Retinal pigment epithelial cell (primary cell): Measurements from ENCODE around the gene CDHR1.

Experiments
- DNase-seq: peaks from one replicate; pipeline ENCODE4 v3.0.0-alpha.2; 2010; ENCODE audit warnings: low read depth
- H3K4me3 ChIP-seq: 2 replicates; pipeline ENCODE4 v1.5.1; 2011; ENCODE audit warnings: mild to moderate bottlenecking, low read length, control low read depth, moderate library complexity
- TF ChIP-seq, protein P1 (sequence below): conservative IDR thresholded peaks from 2 replicates; pipeline ENCODE4 v1.5.1; 2011; ENCODE audit warnings: low read depth, low read length, control low read depth, inconsistent platforms

The CDHR1 gene

DNA sequence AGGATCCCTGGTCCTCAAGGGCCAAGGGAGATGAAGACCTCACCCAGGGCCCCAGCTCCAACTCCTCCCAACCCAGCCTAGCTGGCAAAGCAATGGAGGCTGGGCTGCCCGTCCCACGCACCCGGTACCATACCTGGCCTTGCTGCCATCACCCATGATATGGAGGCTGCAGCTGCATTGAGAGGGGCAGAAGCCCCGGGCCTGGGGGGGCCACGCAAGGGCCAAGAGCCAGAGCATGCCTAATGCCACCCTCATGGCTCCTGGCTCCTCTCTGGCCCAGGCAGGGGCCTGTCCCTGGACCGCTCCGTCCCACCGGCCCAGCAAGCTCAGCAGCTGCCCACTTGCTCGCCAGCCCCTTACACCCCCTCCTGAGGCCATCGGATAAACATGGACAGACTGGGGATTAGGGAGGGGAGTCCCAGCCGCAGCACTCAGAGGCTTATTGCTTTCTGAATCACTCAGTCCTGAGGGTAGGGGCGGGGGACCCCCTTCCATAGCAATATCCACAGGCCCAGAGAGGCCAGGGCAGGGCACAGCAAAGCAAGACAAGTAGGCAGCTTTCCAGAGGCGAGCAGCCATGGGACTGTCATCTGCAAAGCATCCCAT is 47.0 kb downstream of the CDHR1 start, which contains the start of gene LRIT1:
TSS of gene LRIT1 (minus strand) at position 362 of the 606 bp plus-strand sequence. CDS start at position 255, 107 bp downstream.
- DNase-seq: no peak

DNA sequence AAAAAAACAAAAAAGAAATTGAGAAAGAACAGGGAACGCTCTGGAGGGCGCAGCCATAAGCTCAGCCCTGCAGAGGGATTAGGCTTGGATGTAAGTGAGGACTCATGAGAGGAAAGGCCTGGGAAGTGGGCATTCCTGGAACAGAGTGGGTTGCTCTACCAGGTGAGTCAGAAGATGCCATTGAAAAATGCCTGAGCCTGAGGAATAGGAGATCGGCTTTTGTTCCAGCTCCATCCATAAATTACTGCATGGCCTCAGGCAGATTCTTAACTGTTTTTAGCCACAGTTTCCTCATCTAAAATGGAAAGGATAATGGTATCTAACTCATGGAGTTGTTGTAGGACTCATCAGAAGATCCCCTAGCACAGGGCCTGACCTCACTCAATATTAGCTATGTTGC is 49.4 kb downstream of the CDHR1 start:
- no peak for DNase-seq
- TF ChIP-seq, protein P1, sequence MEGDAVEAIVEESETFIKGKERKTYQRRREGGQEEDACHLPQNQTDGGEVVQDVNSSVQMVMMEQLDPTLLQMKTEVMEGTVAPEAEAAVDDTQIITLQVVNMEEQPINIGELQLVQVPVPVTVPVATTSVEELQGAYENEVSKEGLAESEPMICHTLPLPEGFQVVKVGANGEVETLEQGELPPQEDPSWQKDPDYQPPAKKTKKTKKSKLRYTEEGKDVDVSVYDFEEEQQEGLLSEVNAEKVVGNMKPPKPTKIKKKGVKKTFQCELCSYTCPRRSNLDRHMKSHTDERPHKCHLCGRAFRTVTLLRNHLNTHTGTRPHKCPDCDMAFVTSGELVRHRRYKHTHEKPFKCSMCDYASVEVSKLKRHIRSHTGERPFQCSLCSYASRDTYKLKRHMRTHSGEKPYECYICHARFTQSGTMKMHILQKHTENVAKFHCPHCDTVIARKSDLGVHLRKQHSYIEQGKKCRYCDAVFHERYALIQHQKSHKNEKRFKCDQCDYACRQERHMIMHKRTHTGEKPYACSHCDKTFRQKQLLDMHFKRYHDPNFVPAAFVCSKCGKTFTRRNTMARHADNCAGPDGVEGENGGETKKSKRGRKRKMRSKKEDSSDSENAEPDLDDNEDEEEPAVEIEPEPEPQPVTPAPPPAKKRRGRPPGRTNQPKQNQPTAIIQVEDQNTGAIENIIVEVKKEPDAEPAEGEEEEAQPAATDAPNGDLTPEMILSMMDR: no peak
- H3K4me3 ChIP-seq: no peak overlapping the region

More for the DNA sequence above, 47.0 kb downstream of the CDHR1 start, which contains the start of gene LRIT1:
- H3K4me3 ChIP-seq: no peak within 1 kb of the TSS
- TF ChIP-seq, protein P1: no peak

DNA sequence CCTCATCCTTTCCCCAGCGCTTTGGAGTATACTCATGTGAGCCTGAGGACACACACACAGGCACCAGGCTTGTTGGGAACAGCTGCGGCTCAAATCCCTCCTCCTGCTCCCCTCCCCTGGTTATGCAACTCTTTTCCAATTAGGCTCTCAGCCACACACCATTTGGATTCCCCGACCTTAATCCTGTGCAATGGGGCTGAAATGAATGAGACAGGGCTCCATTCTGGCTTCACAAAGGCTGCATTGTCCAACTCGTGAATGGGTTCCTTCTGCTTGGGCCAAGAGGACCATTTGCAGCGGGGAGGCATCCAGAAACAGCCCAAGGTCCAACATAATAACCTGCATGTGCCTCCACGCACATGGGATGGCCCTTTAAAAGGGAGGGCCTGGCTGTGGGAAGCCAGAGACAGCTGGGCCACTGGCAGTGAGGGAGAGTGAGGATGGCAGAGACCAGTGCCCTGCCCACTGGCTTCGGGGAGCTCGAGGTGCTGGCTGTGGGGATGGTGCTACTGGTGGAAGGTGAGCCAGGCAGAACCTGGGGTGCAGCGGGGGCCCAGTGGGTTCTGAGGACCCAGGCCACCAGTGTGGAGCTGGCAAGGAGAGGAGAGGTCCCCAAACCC is 50.4 kb downstream of the CDHR1 start, which contains the start of gene RGR:
TSS of gene RGR (plus strand) at position 403 of the 620 bp plus-strand sequence. CDS start at position 441, 38 bp downstream.
- TF ChIP-seq, protein P1: no peak
- no peak within 1 kb of the TSS for H3K4me3 ChIP-seq
- DNase-seq: peak; percentile 83

DNA sequence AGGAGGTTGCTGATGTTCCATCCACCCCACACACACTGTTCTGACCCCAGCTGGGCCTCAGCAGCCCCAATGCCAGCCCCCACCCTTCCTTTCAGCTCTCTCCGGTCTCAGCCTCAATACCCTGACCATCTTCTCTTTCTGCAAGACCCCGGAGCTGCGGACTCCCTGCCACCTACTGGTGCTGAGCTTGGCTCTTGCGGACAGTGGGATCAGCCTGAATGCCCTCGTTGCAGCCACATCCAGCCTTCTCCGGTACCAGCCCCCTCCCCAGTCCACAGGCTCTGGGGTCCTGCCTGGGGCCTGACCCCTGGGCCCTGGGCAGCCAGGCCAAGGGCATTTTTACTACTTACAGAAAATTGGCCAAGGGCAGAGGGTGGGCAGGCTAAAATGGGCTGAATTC is 53.2 kb downstream of the CDHR1 start:
- H3K4me3 ChIP-seq: no peak overlapping the region
- DNase-seq: no peak
- TF ChIP-seq, protein P1: no peak

DNA sequence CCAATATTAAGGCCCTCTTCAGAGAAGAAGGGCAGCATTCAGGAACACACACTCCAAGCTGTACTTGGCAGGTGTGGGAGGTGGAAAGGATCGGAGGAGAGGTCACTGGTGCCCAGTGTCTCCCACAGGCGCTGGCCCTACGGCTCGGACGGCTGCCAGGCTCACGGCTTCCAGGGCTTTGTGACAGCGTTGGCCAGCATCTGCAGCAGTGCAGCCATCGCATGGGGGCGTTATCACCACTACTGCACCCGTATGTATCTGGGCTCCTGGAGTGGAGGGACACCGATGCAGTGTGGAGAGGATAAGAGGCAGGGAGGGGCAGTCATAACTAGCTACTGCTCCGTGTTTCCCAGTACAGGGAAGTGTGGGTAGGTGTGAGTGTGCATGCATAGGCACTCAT is 54.5 kb downstream of the CDHR1 start:
- DNase-seq: no peak
- no peak overlapping the region for H3K4me3 ChIP-seq
- TF ChIP-seq, protein P1: no peak

DNA sequence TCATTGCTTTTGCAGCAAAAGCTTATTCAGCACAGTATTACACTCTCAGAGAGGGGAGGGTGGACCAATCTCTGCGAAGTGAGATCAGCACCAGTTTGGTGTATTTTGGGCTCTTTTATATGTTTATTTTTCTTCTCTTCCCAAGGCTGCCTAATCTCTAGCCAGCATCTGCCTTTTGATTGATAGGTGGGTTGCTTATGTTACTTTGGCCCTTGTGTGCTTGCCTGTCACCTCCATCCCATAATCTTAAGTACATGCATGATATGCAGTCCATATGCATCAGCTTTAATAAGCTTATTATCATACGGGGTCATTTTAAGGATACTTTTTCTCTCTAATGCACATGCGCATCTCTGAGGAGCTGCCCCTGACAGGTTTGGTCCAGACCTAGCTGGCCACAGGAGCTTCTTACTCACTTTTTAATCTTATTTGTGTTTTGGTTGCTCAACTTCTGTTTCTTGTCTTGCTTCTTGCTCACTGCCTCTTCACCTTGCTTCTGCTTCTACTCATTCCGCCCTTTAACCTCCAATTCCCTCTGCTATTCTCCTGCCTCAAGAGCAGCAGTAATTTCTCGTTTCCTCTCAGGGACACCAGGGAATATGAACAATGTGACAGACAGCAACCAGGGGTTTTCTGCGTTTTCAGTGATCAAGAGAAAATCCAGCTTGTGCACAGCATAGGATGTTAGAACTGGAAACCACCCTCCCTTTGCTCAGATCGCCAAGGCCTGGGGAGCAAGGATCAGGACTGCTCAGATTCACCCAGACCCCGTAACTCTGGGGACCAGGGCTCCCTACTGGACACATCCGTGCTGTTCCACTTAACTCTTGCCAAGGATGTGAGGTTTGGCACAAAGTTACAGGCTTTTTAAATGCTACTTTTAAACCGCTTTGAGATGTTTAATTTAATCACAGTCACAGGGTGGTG is 60.5 kb downstream of the CDHR1 start:
- H3K4me3 ChIP-seq: no peak overlapping the region
- no peak for DNase-seq
- TF ChIP-seq, protein P1: no peak
